ENCODE results near the gene OR1K1.

The OR1K1 gene

GRCh38 chr9:122816163-122816867 is 16.4 kb downstream of the OR1K1 start:
- peak overlapping the region; percentile 38 for H3K27ac ChIP-seq
- no peak for TF ChIP-seq CTCF (conservative IDR thresholded peaks at IDR 0.05)

DNA sequence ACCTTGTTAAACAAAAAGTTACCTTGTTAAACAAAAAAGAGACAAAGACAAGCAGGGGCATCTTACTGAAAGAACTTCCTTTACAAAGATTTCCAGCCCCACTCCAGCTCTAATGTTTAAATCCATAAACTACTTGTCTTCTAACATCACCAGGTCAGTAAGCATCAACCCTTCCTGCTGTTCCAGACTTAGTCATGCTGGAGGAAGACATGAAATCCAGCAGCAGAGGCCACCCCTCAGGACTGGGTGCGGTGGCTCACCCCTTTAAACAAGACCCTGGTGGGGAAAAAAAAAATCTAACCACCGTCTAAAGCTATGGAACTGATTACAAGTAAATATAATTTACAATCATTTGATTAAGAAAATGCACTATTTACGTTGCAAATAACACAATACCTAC is 19.4 kb downstream of the OR1K1 start:
- peak overlapping the region; percentile 90 for H3K27ac ChIP-seq
- no peak for TF ChIP-seq CTCF (conservative IDR thresholded peaks at IDR 0.05)

GRCh38 chr9:122819791-122820489 is 20.0 kb downstream of the OR1K1 start:
- TF ChIP-seq CTCF (conservative IDR thresholded peaks at IDR 0.05), result no peak
- H3K27ac ChIP-seq, result peak overlapping the region; percentile 90

DNA sequence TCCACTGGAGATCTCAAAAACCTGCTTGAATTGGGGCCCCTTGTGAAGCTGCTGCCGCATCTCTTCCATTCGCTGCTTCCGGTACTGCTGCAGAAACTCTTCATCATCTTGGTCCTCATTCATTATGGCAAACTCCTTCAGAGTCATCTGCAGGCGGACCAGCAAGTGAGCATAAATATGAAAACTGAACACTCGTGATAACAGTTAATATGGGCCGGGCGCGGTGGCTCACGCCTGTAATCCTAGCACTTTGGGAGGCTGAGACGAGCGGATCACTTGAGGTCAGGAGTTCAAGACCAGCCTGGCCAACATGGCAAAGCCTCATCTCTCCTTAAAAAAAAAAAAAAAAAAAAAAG is 20.5 kb downstream of the OR1K1 start:
- peak overlapping the region; percentile 90 for H3K27ac ChIP-seq
- TF ChIP-seq CTCF (conservative IDR thresholded peaks at IDR 0.05), result no peak

- no peak for TF ChIP-seq CTCF (conservative IDR thresholded peaks at IDR 0.05)
- H3K27ac ChIP-seq, result peak overlapping the region; percentile 90
Observed at GRCh38 chr9:122821278-122821943, 21.5 kb downstream of the OR1K1 start.

- peak overlapping the region; percentile 90 for H3K27ac ChIP-seq
- no peak for TF ChIP-seq CTCF (conservative IDR thresholded peaks at IDR 0.05)
Observed at GRCh38 chr9:122822056-122822455, 22.1 kb downstream of the OR1K1 start.

DNA sequence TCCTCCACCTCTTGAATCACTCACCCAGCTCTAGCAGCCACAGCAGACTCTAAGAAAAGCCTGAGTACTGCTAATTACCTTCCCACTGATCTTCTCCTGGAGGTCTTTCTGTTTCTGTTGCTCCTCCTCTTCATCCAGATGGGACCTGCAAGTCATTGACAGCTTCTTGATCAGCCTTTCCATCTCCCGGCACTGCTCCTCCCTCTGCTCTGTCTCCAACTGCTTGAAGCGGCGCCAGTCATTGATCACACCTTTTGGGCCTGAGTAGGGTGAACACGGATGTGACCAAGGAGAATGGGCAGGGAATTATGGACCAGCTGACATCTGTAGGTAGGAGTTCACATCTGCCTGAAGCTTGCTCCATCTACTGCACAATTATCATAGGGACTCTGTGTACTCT is 23.0 kb downstream of the OR1K1 start:
- no peak overlapping the region; the same call in 1 of the 2 replicates for H3K27ac ChIP-seq
- TF ChIP-seq CTCF (conservative IDR thresholded peaks at IDR 0.05), result no peak
